ENCODE results near the gene ACVR1B.

Gene ACVR1B

GRCh38 chr12:51951199-51951842 lies at the start of gene ACVR1B:
ACVR1B (plus strand) TSS chr12:51951699; CDS start chr12:51951744, 45 bp downstream.
- peak within 1 kb of the TSS; percentile 6 for H3K27ac ChIP-seq (ENCODE audit: low read length)
- no peaks in the 10 kb centered on the region for H3K9me3 ChIP-seq (ENCODE audit: insufficient read depth, low read depth, low read length)
- peaks cover 11% of the 10 kb centered on the region; the same call in 1 of the 2 replicates for H3K4me1 ChIP-seq (ENCODE audit: insufficient read depth, low read length)
- no peaks in the 10 kb centered on the region for H3K36me3 ChIP-seq (ENCODE audit: insufficient read depth, low read depth, low read length)
- H3K27me3 ChIP-seq (ENCODE audit: insufficient read depth, low read length) = peaks cover 57% of the 10 kb centered on the region
- peak within 1 kb of the TSS; percentile 94 for H3K4me3 ChIP-seq (ENCODE audit: low read length)
- H3K9ac ChIP-seq (ENCODE audit: low read depth, low read length) = peak within 1 kb of the TSS; percentile 90

- Histone ChIP-seq H3K27me3 (ENCODE audit: insufficient read depth, low read length) (peaks cover 23% of the 10 kb centered on the region), H3K9me3 (ENCODE audit: insufficient read depth, low read depth, low read length) (no peaks in the 10 kb centered on the region), H3K27ac (ENCODE audit: low read length) (no peak overlapping the region)
Measured at GRCh38 chr12:51901881-51902280, 49.6 kb upstream of the ACVR1B start.

GRCh38 chr12:51904951-51905470 lies 46.5 kb upstream of the ACVR1B start:
- no peak overlapping the region for H3K27ac ChIP-seq (ENCODE audit: low read length)
- no peaks in the 10 kb centered on the region for H3K9me3 ChIP-seq (ENCODE audit: insufficient read depth, low read depth, low read length)
- H3K4me1 ChIP-seq (ENCODE audit: insufficient read depth, low read length) = 0 out of 2 replicates have a peak, but pooled peaks cover 2% of the 10 kb centered on the region
- H3K9ac ChIP-seq (ENCODE audit: low read depth, low read length) = no peak overlapping the region
- peaks cover 55% of the 10 kb centered on the region for H3K27me3 ChIP-seq (ENCODE audit: insufficient read depth, low read length)
- H3K4me3 ChIP-seq (ENCODE audit: low read length) = no peak overlapping the region
- no peaks in the 10 kb centered on the region for H3K36me3 ChIP-seq (ENCODE audit: insufficient read depth, low read depth, low read length)

More at GRCh38 chr12:51901881-51902280, 49.6 kb upstream of the ACVR1B start:
- H3K4me3 ChIP-seq (ENCODE audit: low read length) = no peak overlapping the region
- H3K4me1 ChIP-seq (ENCODE audit: insufficient read depth, low read length) = 0 out of 2 replicates have a peak, but pooled peaks cover 2% of the 10 kb centered on the region
- no peak overlapping the region for H3K9ac ChIP-seq (ENCODE audit: low read depth, low read length)
- H3K36me3 ChIP-seq (ENCODE audit: insufficient read depth, low read depth, low read length) = no peaks in the 10 kb centered on the region

GRCh38 chr12:51905471-51906429 lies 45.7 kb upstream of the ACVR1B start:
- H3K36me3 ChIP-seq (ENCODE audit: insufficient read depth, low read depth, low read length) = no peaks in the 10 kb centered on the region
- H3K27ac ChIP-seq (ENCODE audit: low read length) = no peak overlapping the region
- 0 out of 2 replicates have a peak, but pooled peaks cover 2% of the 10 kb centered on the region for H3K4me1 ChIP-seq (ENCODE audit: insufficient read depth, low read length)
- no peak overlapping the region for H3K4me3 ChIP-seq (ENCODE audit: low read length)
- peaks cover 61% of the 10 kb centered on the region for H3K27me3 ChIP-seq (ENCODE audit: insufficient read depth, low read length)
- no peak overlapping the region for H3K9ac ChIP-seq (ENCODE audit: low read depth, low read length)
- H3K9me3 ChIP-seq (ENCODE audit: insufficient read depth, low read depth, low read length) = no peaks in the 10 kb centered on the region

GRCh38 chr12:51906430-51907082 lies 44.9 kb upstream of the ACVR1B start:
- Histone ChIP-seq H3K27ac (ENCODE audit: low read length) (no peak overlapping the region), H3K4me1 (ENCODE audit: insufficient read depth, low read length) (0 out of 2 replicates have a peak, but pooled peaks cover 2% of the 10 kb centered on the region), H3K9ac (ENCODE audit: low read depth, low read length) (no peak overlapping the region), H3K4me3 (ENCODE audit: low read length) (peak overlapping the region; percentile 61; the same call in 1 of the 2 replicates), H3K9me3 (ENCODE audit: insufficient read depth, low read depth, low read length) (no peaks in the 10 kb centered on the region), H3K27me3 (ENCODE audit: insufficient read depth, low read length) (peaks cover 61% of the 10 kb centered on the region), H3K36me3 (ENCODE audit: insufficient read depth, low read depth, low read length) (no peaks in the 10 kb centered on the region)

GRCh38 chr12:51907083-51907855 lies 44.2 kb upstream of the ACVR1B start, which contains the start of gene ACVRL1:
ACVRL1 (plus strand) TSS chr12:51907504; CDS start chr12:51912475, 4,971 bp downstream.
- no peaks in the 10 kb centered on the region for H3K9me3 ChIP-seq (ENCODE audit: insufficient read depth, low read depth, low read length)
- no peak within 1 kb of the TSS for H3K9ac ChIP-seq (ENCODE audit: low read depth, low read length)
- H3K36me3 ChIP-seq (ENCODE audit: insufficient read depth, low read depth, low read length) = no peaks in the 10 kb centered on the region
- H3K4me1 ChIP-seq (ENCODE audit: insufficient read depth, low read length) = 0 out of 2 replicates have a peak, but pooled peaks cover 2% of the 10 kb centered on the region
- peaks cover 61% of the 10 kb centered on the region for H3K27me3 ChIP-seq (ENCODE audit: insufficient read depth, low read length)
- H3K27ac ChIP-seq (ENCODE audit: low read length) = no peak within 1 kb of the TSS
- peak within 1 kb of the TSS; percentile 61; the same call in 1 of the 2 replicates for H3K4me3 ChIP-seq (ENCODE audit: low read length)

GRCh38 chr12:51907856-51908425 lies 43.6 kb upstream of the ACVR1B start:
- H3K9ac ChIP-seq (ENCODE audit: low read depth, low read length) = no peak overlapping the region
- H3K4me1 ChIP-seq (ENCODE audit: insufficient read depth, low read length) = 0 out of 2 replicates have a peak, but pooled peaks cover 2% of the 10 kb centered on the region
- H3K9me3 ChIP-seq (ENCODE audit: insufficient read depth, low read depth, low read length) = no peaks in the 10 kb centered on the region
- H3K4me3 ChIP-seq (ENCODE audit: low read length) = peak overlapping the region; percentile 61; the same call in 1 of the 2 replicates
- no peak overlapping the region for H3K27ac ChIP-seq (ENCODE audit: low read length)
- no peaks in the 10 kb centered on the region for H3K36me3 ChIP-seq (ENCODE audit: insufficient read depth, low read depth, low read length)
- H3K27me3 ChIP-seq (ENCODE audit: insufficient read depth, low read length) = peaks cover 61% of the 10 kb centered on the region

- Histone ChIP-seq H3K4me3 (ENCODE audit: low read length) (no peak overlapping the region), H3K27ac (ENCODE audit: low read length) (no peak overlapping the region), H3K9me3 (ENCODE audit: insufficient read depth, low read depth, low read length) (no peaks in the 10 kb centered on the region), H3K9ac (ENCODE audit: low read depth, low read length) (no peak overlapping the region), H3K4me1 (ENCODE audit: insufficient read depth, low read length) (0 out of 2 replicates have a peak, but pooled peaks cover 2% of the 10 kb centered on the region), H3K27me3 (ENCODE audit: insufficient read depth, low read length) (peaks cover 61% of the 10 kb centered on the region), H3K36me3 (ENCODE audit: insufficient read depth, low read depth, low read length) (no peaks in the 10 kb centered on the region)
Measured at GRCh38 chr12:51908876-51909592, 42.5 kb upstream of the ACVR1B start.

GRCh38 chr12:51910168-51910567 lies 41.3 kb upstream of the ACVR1B start:
- H3K9ac ChIP-seq (ENCODE audit: low read depth, low read length) = no peak overlapping the region
- 0 out of 2 replicates have a peak, but pooled peaks cover 2% of the 10 kb centered on the region for H3K4me1 ChIP-seq (ENCODE audit: insufficient read depth, low read length)
- no peak overlapping the region for H3K4me3 ChIP-seq (ENCODE audit: low read length)
- no peak overlapping the region for H3K27ac ChIP-seq (ENCODE audit: low read length)
- H3K9me3 ChIP-seq (ENCODE audit: insufficient read depth, low read depth, low read length) = no peaks in the 10 kb centered on the region
- H3K36me3 ChIP-seq (ENCODE audit: insufficient read depth, low read depth, low read length) = no peaks in the 10 kb centered on the region
- H3K27me3 ChIP-seq (ENCODE audit: insufficient read depth, low read length) = peaks cover 55% of the 10 kb centered on the region

GRCh38 chr12:51910691-51911090 lies 40.8 kb upstream of the ACVR1B start:
- H3K4me1 ChIP-seq (ENCODE audit: insufficient read depth, low read length) = 0 out of 2 replicates have a peak, but pooled peaks cover 2% of the 10 kb centered on the region
- no peaks in the 10 kb centered on the region for H3K9me3 ChIP-seq (ENCODE audit: insufficient read depth, low read depth, low read length)
- no peak overlapping the region for H3K27ac ChIP-seq (ENCODE audit: low read length)
- H3K27me3 ChIP-seq (ENCODE audit: insufficient read depth, low read length) = peaks cover 50% of the 10 kb centered on the region
- no peaks in the 10 kb centered on the region for H3K36me3 ChIP-seq (ENCODE audit: insufficient read depth, low read depth, low read length)
- H3K4me3 ChIP-seq (ENCODE audit: low read length) = no peak overlapping the region
- H3K9ac ChIP-seq (ENCODE audit: low read depth, low read length) = no peak overlapping the region

Data from iPS-20b (cell line).